22Rv1 (cell line): Measurements from ENCODE around the gene PPP6R3.

ENCODE experiments used
- CTCF ChIP-seq: fragments of 450-650 bp; IDR thresholded peaks from 2 replicates; pipeline ENCODE4 v1.5.1; 2017; ENCODE audit warnings: mild to moderate bottlenecking
- ZFX ChIP-seq: fragments of 450-650 bp; IDR thresholded peaks from 2 replicates; pipeline ENCODE4 v1.6.1; 2017; ENCODE audit warnings: antibody characterized with exemption, borderline replicate concordance

GRCh38 chr11:68531129-68531693, 70.7 kb downstream of the PPP6R3 start:
- TF ChIP-seq CTCF: no peak
- TF ChIP-seq ZFX: no peak
